Measurements from ENCODE around the gene TRMT61A. TPM values are rescaled to one million over a fixed set of nuclear protein-coding genes. Genes with fewer than 3 reads are reported as not detected.

The TRMT61A gene
- total RNA-seq, 1 donor from 2014 or later = 13.8 TPM

DNA sequence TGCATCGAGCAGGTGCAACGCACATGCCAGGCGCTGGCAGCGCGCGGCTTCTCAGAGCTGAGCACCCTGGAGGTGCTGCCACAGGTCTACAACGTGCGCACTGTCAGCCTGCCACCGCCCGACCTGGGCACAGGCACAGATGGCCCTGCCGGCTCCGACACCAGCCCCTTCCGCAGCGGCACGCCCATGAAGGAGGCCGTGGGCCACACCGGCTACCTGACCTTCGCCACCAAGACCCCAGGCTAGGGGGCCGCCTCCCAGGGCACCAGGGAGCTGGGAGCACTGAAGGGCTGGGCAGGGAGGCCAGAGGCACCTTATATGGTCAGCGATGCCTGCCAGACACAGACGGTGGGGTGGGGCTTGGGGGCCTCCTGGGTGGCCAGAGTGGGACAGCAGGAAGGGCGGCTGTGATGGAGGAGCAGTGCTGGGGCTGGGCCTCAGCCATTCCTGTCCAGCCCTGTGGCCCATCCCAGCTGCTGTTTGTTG lies 5.6 kb downstream of the TRMT61A start:
- no peak for DNase-seq (ENCODE audit: low read depth)

DNA sequence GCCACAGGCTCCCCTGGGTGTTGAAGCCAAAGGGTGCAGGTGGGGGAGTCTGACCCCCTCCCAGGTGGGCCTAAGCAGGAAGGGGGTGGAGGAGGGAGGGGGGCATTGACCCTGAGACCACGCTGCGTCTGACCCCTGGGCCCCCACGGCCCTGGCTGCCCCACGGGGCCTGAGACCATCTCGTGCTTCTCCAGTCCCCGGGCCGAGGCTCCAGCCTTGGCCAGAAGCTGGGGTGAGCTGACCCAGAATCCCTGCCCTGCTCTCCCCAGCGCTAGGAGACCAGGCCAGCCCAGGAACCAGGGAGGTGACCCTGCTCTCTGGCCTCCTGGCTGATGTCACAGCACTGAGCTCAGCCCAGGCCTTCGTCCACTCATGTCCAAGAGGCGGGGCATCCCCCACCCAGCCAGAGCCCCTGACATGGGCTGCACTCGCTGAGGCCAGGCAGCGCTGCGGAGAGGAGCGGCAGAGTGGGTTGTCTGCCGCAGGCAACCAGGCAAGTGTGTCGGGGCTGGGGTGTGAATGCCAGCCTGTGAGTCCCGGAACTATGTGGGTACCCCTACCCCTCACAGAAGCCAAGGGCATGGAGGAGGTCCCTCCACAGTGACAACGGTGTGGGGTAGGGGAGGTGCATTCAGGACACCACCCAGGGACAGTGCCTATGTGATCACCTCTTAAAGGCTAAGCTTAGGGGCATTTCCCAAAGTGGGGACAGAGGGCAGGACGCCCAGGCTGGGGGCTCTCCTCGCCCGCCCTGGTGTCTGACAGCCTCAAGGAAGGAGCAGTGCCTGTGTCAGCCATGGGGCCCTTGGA lies 6.3 kb downstream of the TRMT61A start:
- no peak for DNase-seq (ENCODE audit: low read depth)

DNA sequence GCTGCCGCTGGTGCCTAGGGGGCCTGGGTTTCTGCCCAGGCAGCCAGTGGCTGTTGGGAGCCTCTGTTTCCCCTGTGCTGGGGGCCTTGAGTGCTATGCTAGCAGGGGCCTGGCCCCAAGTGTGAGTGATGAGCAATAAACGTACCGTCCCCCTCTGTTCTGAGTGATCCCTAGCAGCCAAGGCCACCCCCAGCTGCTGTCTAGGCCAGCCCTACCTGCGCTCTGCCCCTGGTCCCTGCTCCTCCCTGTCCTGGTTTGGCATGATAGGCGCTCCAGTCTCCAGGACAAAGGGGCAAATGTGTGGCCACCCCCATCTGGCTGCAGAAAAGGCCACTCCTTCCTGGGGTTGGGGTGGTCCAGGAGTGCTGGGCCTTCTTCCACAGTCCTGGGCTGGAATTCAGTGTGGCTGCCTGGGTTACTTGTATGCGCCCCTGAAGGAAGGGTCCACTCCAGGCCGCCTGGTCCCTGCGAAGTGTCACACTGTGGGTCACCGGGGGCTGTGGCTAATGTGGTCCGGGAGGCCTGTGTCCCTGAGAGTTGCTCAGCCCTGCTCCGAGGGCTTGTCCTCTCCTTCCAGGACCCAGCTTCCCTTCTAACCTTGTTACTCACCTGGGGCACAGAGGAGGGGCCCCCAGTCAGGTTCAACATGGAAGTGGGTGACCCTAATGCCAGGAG lies 7.0 kb downstream of the TRMT61A start:
- DNase-seq (ENCODE audit: low read depth) = no peak

- DNase-seq (ENCODE audit: low read depth) = no peak
These were observed 7.7 kb downstream of the TRMT61A start for GRCh38 chr14:103536693-103537092.

DNA sequence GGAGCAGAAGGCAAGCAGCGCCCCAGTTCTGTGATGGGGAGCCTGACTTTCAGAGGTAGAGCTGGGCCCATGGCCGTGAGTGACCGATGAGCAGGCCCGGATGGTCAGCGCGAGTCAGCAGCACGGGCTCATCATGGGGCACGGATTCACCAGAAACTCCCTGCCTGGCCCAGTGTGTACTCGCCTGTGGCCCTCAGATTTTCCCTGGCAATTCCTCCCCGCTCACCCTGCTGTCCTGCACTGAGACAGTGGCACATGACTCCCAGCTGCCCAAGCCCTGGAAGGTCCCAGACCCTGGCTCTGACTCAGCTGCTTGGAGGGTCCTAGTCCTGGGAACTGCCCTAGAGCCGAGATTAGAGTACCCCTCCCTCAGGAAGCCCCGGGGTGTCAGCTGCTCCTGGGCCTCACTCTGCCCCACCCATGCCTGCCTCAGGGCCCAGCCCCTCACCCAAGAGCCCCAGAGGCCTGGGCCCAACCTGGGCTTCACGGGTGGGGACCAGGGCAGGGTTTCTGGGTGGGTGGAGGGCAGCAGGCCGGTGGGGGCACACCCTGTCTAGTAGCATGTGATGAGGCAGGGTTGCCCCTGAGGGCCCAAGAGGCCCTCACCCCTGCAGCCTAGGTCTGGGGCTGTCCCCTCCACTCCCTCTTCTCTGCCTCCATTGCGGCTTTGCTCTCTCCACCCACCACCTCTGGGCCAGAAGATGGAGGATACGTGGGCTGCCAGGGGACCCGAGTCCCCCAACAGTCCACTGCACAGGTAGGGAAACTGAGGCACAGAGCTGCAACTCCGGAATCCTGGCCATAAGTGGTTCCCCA lies 8.4 kb downstream of the TRMT61A start:
- no peak for DNase-seq (ENCODE audit: low read depth)

- no peak for DNase-seq (ENCODE audit: low read depth)
These were observed 9.5 kb downstream of the TRMT61A start for GRCh38 chr14:103538291-103539055.

DNA sequence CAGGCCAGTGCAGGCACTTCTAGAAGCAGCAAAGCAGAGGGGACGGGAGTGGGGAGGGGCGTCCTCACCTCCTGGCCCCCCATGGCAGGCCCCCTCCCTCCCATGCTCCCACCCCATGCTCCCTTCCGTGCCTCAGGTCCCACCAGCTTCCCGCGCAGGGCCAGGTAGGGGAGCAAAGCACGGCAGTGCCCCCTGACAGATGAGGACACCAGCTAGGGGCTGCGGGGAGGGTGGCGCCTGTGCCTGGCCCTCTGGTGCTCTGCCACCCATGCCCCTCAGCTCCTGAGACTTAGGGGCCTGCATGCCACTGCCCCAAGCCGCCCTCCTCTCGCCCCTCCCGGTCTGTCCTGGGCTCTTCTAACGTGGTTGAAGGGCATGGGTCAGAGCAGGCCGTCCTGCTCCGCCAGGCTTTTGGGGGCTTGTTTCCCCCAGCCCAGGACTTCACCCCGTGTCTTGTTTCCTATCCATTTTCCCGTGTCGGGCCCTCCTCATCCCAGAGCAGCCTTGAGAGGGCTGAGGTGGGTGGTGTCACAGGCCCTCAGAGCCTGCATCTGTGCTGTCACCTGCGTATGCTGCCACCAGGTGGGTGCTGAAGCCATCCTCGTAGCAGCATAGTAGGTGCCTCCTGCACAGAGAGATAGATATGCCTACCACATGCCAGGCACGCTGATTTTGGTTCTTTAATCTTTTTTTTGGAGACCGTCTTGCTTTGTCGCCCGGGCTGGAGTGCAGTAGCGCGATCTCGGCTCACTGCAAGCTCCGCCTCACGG lies 10.2 kb downstream of the TRMT61A start:
- DNase-seq (ENCODE audit: low read depth) = no peak

DNA sequence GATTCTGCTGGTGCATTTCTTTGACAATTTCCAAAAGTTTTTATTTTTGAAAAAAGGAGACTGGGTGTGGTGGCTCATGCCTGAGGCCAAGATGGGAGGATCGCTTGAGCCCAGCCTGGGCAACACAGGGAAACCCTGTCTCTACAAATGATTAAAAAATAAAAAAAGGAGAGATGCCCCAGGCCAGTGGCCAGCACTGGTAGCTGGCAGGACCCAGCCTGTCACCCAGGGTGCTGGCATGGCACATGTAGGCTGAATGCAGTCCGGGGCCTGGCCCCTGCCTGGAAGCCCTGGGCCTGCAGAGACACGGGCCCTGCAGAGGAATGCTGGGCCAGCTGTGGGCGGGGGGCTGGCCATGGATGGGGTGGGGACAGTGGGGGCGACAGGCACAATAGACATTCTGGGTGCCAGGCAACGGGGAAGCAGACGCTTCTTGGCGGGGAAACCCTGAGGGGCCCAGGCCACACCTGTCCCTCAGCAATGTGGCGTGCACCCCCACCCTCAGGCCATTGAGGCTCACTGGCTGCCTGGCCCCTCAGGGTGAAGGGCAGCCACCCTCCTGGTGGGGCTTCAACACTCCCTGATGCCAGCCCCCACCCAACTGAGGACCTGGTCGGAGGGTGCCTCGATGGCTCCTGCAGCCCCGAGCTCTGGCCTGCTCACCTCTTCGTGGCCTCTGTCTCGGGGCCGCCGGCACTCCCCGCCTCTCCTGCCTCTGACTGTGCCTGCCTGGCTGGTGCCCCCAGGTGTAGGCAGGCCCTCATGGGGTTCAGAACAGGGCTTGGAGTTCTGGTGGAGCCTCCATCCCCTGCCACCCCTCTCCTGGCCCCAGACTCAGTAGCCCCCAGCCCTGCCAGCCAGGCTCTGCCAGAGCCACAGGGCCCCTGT lies 12.1 kb downstream of the TRMT61A start:
- DNase-seq (ENCODE audit: low read depth) = no peak

- DNase-seq (ENCODE audit: low read depth) = no peak
These were observed 13.0 kb downstream of the TRMT61A start for GRCh38 chr14:103541709-103542604.

- no peak for DNase-seq (ENCODE audit: low read depth)
These were observed 13.7 kb downstream of the TRMT61A start for GRCh38 chr14:103542605-103543088.

DNA sequence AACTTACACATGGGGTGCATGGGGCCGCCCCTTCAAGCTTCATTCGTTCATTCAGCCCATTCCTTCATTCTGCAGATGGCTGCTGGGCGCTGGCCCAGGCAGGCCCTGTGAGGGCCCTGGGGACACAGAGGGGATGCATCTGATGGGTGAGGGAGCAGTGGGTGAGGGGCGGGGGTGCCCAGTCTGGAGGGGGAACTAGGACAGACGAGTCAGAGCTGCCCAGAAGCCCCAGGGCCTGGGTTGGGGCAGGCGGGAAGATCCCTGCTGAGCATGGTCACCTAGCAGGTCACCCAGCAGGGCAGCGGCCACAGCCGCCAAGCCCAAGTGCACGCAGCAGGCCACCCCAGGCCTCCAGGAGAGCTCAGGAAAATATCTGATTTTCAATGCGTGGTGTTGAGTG lies 14.1 kb downstream of the TRMT61A start:
- DNase-seq (ENCODE audit: low read depth) = no peak

- DNase-seq (ENCODE audit: low read depth) = no peak
These were observed 14.9 kb downstream of the TRMT61A start for GRCh38 chr14:103543721-103544387.

DNA sequence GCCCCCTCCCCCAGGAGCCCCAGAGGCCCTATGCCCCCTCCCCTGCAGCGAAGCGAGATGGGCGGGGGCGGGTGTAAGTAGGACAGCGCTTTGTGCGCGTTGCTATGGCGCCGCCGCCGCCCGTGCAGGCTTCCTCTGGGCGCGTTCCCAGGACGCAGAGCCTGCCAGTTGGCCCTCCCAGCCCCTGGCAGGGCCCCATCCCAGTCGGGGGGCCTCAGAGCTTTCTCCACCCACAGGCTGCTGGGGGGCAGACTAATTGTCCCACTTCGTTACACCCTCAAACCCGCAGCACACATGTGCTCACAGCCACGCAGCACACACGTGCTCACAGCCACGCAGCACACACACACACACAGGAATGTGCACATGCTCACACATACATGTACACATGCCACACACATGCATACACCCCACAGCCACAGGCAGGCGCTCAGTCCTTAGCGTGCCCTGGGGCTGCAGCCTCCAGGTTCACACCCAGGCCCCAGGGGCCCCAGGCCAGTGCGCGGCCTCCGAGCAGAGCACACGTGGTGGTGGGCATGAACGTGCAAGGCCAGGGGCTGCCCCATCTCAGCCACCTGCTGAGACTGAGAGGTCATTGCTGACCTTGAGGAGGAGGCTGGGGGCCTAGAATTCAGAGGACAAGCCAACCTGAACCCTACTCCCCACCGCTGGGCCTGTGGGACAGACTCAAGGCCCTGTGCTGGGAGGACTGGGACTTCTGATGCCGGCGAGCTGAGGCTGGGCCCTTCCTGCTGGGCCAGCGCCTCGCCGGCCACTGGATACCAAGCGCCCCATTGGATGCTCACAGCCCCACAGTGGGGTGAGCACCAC lies 15.6 kb downstream of the TRMT61A start:
- DNase-seq (ENCODE audit: low read depth) = no peak

DNA sequence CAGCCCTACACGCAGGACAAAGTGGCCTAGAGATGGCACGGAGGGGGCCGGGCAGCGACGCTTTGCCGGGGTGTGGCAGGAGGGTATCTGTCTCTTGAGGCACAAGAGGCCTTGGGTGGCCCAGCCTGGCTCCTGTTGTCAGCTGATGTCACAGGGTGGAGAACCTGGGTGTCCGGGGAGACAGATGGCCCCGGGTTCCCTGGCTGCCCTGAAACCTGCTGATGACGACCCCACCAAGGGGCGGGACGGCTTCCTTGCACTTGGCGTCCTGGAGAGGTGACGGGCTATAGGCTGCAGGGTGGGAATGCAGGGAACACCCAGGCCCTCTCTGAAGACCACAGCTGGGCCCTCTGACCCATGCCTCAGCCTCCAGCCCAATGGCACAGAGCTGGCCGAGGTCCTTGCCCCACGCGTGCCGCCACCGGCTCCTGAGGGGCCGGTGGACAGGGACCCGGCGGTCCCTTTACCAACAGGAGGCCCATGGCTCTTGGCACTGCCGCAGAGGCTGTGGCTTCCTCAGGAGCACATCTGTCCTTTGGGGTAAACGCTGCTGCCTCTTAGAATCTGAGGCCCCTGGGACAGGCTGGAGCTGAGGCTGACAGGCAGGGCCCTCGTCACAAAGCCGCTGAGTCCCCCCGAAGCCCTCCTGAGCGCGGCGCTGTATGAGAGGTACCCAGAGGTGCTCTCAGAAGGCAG lies 16.4 kb downstream of the TRMT61A start:
- no peak for DNase-seq (ENCODE audit: low read depth)

DNA sequence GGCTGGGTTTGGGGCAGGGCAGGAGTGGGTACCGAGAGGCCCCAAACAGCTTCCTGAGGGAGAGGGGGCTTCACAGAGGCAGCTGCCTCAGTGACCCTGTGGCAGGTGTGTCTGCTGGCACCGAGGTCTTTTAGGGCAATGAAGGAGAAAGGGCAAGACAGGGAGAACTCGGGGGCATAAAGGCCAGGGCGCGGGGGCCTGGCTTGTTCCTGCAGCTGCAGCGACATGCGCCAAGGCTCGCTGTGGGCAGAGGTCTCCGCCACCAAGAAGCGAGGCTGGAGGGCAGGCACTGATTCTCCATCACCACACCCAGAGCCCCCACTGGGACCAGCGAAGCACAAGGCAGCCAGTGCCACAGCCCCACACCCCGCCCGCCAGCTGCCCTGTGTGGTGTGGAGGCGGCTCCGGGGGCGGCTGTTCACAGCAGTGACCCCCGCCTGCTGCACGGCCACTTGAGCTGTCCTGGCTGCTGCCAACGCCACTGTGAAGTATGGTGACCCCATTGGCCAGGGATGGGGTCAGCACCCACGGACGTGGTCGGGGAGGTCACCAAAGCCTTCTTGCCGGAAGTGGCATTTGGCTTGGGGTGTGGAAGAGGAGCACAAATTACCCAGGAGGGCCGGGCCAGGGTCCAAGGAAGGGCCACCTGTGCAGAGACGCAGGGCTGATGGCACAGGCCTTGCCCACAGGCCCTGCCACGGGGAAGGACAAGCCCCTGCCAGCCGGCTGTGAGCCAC lies 17.1 kb downstream of the TRMT61A start:
- no peak for DNase-seq (ENCODE audit: low read depth)
